Esophagus muscularis mucosa (tissue), 4 donors: ENCODE results near the gene PRDM2. TPM values are rescaled to one million over a fixed set of nuclear protein-coding genes. Genes with fewer than 3 reads are reported as not detected.

Source experiments
- DNase-seq: peaks from one replicate; pipeline ENCODE4 v3.0.0-alpha.2; 2017; ENCODE audit errors: extremely low spot score
- H3K27ac ChIP-seq, 4 donors: fragments of 200-600 bp; sonication (generic); replicated peaks in 1 of 4; 1 replicate in 3 of 4; 2 replicates in 1 of 4; pipeline ENCODE4 v1.5.1; 2016 to 2019; ENCODE audit warnings: mild to moderate bottlenecking in 1 of 4
- H3K27me3 ChIP-seq, 4 donors: fragments of 200-600 bp; sonication (generic); one replicate each; pipeline versions ENCODE4 v1.5.1 to v1.6.0; 2016 to 2019
- H3K36me3 ChIP-seq, 4 donors: fragments of 200-600 bp; sonication (generic); one replicate each; pipeline ENCODE4 v1.5.1; 2016 to 2019
- H3K4me1 ChIP-seq, 4 donors: fragments of 200-600 bp; sonication (generic); one replicate each; pipeline ENCODE4 v1.5.1; 2016 to 2019
- H3K4me3 ChIP-seq, 4 donors: fragments of 200-600 bp; sonication (generic); 1 replicate in 2 of 4; 2 replicates in 2 of 4; pipeline ENCODE4 v1.5.1; 2016 to 2019; ENCODE audit warnings: mild to moderate bottlenecking in 4 of 4, moderate library complexity in 1 of 4
- H3K9me3 ChIP-seq, 4 donors: fragments of 200-600 bp; sonication (generic); 1 replicate in 3 of 4; 2 replicates in 1 of 4; pipeline ENCODE4 v1.5.1; 2016 to 2019
- CTCF ChIP-seq, 3 experiments: fragments of 200-600 bp in 2 of 3; fragments of 450-650 bp in 1 of 3; sonication (generic) in 2 of 3; IDR thresholded peaks; one replicate each; pipeline ENCODE4 v1.5.1; 2017 to 2019; ENCODE audit warnings: antibody characterized with exemption in 3 of 3, mild to moderate bottlenecking in 2 of 3, moderate library complexity in 1 of 3
- EP300 ChIP-seq: sonication (generic); formaldehyde crosslinking; IDR thresholded peaks from one replicate; pipeline ENCODE4 v1.6.1; 2017; ENCODE audit warnings: antibody characterized with exemption
- POLR2A ChIP-seq: fragments of 450-650 bp; IDR thresholded peaks from one replicate; pipeline ENCODE4 v1.6.1; 2017; ENCODE audit warnings: antibody characterized with exemption, moderate library complexity, mild to moderate bottlenecking, low read depth
- POLR2AphosphoS5 ChIP-seq, 2 donors: sonication (generic); formaldehyde crosslinking; IDR thresholded peaks; one replicate each; pipeline ENCODE4 v1.6.1; 2017; ENCODE audit warnings: antibody characterized with exemption in 2 of 2
- WGBS: methylation state at CpG from one replicate; pipeline ENCODE4 v1.1.5; 2018; 5-methylcytosine and 5-hydroxymethylcytosine counted together
- intact Hi-C: fragments of 100-400 bp; cut with DNase I; formaldehyde crosslinking; loops from one replicate; pipeline ENCODE4 v1.15.1; 2023
- total RNA-seq, 4 donors: library from RNA; depleted of rRNA; stranded (reverse); fragments of >200 nt; gene quantifications; one replicate each; pipeline versions ENCODE4 v1.1.0 to v1.2.1, GENCODE V29; 2016

PRDM2 gene
- total RNA-seq, 4 donors from 2014 or later = 32.5 to 54.6 (median 44.2) TPM

- 86% methylated on average over 2 of the region's 2 CpGs for WGBS
- H3K27ac ChIP-seq = no peak overlapping the region
- intact Hi-C loops = no loop called here
Measured at GRCh38 chr1:13706046-13706445, 6.1 kb downstream of the PRDM2 start.

GRCh38 chr1:13707164-13707563, 7.2 kb downstream of the PRDM2 start:
- Histone ChIP-seq H3K27ac (no peak overlapping the region), H3K9me3 (no peaks in the 10 kb centered on the region), H3K4me3 (no peak overlapping the region), H3K4me1 (peaks cover 0 to 7% (median 0%) of the 10 kb centered on the region in 4 donors), H3K27me3 (no peaks in the 10 kb centered on the region), H3K36me3 (no peaks in the 10 kb centered on the region)
- TF ChIP-seq POLR2AphosphoS5 (IDR thresholded peaks at IDR 0.05) (no peak), POLR2A (no peak), CTCF (IDR thresholded peaks at IDR 0.05) (no peak), EP300 (no peak)
- WGBS = 79% methylated on average over 3 of the region's 3 CpGs
- no peak for DNase-seq
- intact Hi-C loops = no loop called here

More at GRCh38 chr1:13706046-13706445, 6.1 kb downstream of the PRDM2 start:
- no peak for TF ChIP-seq POLR2AphosphoS5 (IDR thresholded peaks at IDR 0.05)
- TF ChIP-seq POLR2A = no peak
- no peak for TF ChIP-seq CTCF (IDR thresholded peaks at IDR 0.05)
- no peak for TF ChIP-seq EP300
- Histone ChIP-seq H3K4me1 (peaks cover 0 to 11% (median 10%) of the 10 kb centered on the region in 4 donors), H3K9me3 (no peaks in the 10 kb centered on the region), H3K4me3 (no peak overlapping the region), H3K27me3 (no peaks in the 10 kb centered on the region), H3K36me3 (no peaks in the 10 kb centered on the region)
- DNase-seq = no peak

GRCh38 chr1:13708380-13708982, 8.5 kb downstream of the PRDM2 start:
- Histone ChIP-seq H3K27me3 (no peaks in the 10 kb centered on the region), H3K27ac (no peak overlapping the region), H3K4me1 (peaks cover 0 to 7% (median 0%) of the 10 kb centered on the region in 4 donors), H3K4me3 (no peak overlapping the region), H3K9me3 (no peaks in the 10 kb centered on the region), H3K36me3 (no peaks in the 10 kb centered on the region)
- intact Hi-C loops = no loop called here
- TF ChIP-seq EP300 (no peak), POLR2AphosphoS5 (IDR thresholded peaks at IDR 0.05) (no peak), POLR2A (no peak), CTCF (IDR thresholded peaks at IDR 0.05) (no peak)
- 90% methylated on average over 10 of the region's 10 CpGs for WGBS
- DNase-seq = no peak

GRCh38 chr1:13710086-13710485, 10.1 kb downstream of the PRDM2 start:
- intact Hi-C loops = no loop called here
- WGBS = 92% methylated on average over 2 of the region's 2 CpGs

More at GRCh38 chr1:13710086-13710485, 10.1 kb downstream of the PRDM2 start:
- Histone ChIP-seq H3K9me3 (no peaks in the 10 kb centered on the region), H3K4me1 (peaks cover 0 to 7% (median 0%) of the 10 kb centered on the region in 4 donors), H3K4me3 (no peak overlapping the region), H3K36me3 (no peaks in the 10 kb centered on the region), H3K27ac (no peak overlapping the region), H3K27me3 (no peaks in the 10 kb centered on the region)
- no peak for DNase-seq
- TF ChIP-seq CTCF (IDR thresholded peaks at IDR 0.05) (no peak), POLR2A (no peak), EP300 (no peak), POLR2AphosphoS5 (IDR thresholded peaks at IDR 0.05) (no peak)
